ENCODE results near the gene KLHL17.

GRCh38 chr1:966704-967300 lies 6.4 kb downstream of the KLHL17 start:
- TF ChIP-seq, protein P1, sequence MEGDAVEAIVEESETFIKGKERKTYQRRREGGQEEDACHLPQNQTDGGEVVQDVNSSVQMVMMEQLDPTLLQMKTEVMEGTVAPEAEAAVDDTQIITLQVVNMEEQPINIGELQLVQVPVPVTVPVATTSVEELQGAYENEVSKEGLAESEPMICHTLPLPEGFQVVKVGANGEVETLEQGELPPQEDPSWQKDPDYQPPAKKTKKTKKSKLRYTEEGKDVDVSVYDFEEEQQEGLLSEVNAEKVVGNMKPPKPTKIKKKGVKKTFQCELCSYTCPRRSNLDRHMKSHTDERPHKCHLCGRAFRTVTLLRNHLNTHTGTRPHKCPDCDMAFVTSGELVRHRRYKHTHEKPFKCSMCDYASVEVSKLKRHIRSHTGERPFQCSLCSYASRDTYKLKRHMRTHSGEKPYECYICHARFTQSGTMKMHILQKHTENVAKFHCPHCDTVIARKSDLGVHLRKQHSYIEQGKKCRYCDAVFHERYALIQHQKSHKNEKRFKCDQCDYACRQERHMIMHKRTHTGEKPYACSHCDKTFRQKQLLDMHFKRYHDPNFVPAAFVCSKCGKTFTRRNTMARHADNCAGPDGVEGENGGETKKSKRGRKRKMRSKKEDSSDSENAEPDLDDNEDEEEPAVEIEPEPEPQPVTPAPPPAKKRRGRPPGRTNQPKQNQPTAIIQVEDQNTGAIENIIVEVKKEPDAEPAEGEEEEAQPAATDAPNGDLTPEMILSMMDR (IDR thresholded peaks at IDR 0.05; ENCODE audit: low read depth, low read length), result no peak
- no peak for TF ChIP-seq EZH2phosphoT487 (IDR thresholded peaks at IDR 0.05; ENCODE audit: low read depth)

Measured in OCI-LY3 (cell line).